Hippocampal formation (tissue), 2 donors: Measurements from ENCODE around the gene AMBRA1.

Experiments
- DNase-seq, 2 donors: peaks; one replicate each; lab custom pipeline; 2025; lab: John Stamatoyannopoulos, UW

AMBRA1 gene

GRCh38 chr11:46593550-46594373 is at the start of gene AMBRA1:
AMBRA1 (minus strand) TSS chr11:46594023; CDS start chr11:46548380, 45,643 bp downstream.
- DNase-seq: peak; percentile 80 to 90

GRCh38 chr11:46643531-46643930 is 49.7 kb upstream of the AMBRA1 start:
- no peak for DNase-seq

- no peak for DNase-seq
These were observed 49.0 kb upstream of the AMBRA1 start for GRCh38 chr11:46642627-46643335.

- no peak for DNase-seq
These were observed 47.8 kb upstream of the AMBRA1 start for GRCh38 chr11:46641639-46642038.

- no peak for DNase-seq
These were observed 46.4 kb upstream of the AMBRA1 start for GRCh38 chr11:46640036-46640788.

- no peak for DNase-seq
These were observed 45.5 kb upstream of the AMBRA1 start for GRCh38 chr11:46639197-46639839.

- peak; percentile 20 to 57 for DNase-seq
These were observed 43.7 kb upstream of the AMBRA1 start for GRCh38 chr11:46637546-46637945.

- no peak for DNase-seq
These were observed 41.8 kb upstream of the AMBRA1 start for GRCh38 chr11:46635557-46636139.

- no peak for DNase-seq
These were observed 39.7 kb upstream of the AMBRA1 start for GRCh38 chr11:46633291-46634217.

GRCh38 chr11:46632502-46632901 is 38.7 kb upstream of the AMBRA1 start:
- DNase-seq: no peak

GRCh38 chr11:46631676-46632075 is 37.9 kb upstream of the AMBRA1 start:
- DNase-seq: no peak

- no peak for DNase-seq
These were observed 36.4 kb upstream of the AMBRA1 start for GRCh38 chr11:46630237-46630636.

- no peak for DNase-seq
These were observed 35.1 kb upstream of the AMBRA1 start for GRCh38 chr11:46628961-46629360.

- no peak for DNase-seq
These were observed 31.6 kb upstream of the AMBRA1 start for GRCh38 chr11:46625406-46625805.

GRCh38 chr11:46618837-46619236 is 25.0 kb upstream of the AMBRA1 start:
- DNase-seq: no peak

GRCh38 chr11:46617972-46618314 is 24.1 kb upstream of the AMBRA1 start:
- DNase-seq: no peak

- DNase-seq: peak; percentile 80 to 92
These were observed 23.5 kb upstream of the AMBRA1 start, which contains the start of the genes ATG13 and HARBI1 for GRCh38 chr11:46617134-46617971. ATG13 (plus strand) TSS chr11:46617553; CDS start chr11:46644292, 26,739 bp downstream. HARBI1 (minus strand) TSS chr11:46617227; CDS start chr11:46616237, 990 bp downstream.

- no peak for DNase-seq
These were observed 22.8 kb upstream of the AMBRA1 start for GRCh38 chr11:46616551-46617133.

GRCh38 chr11:46615756-46616155 is 21.9 kb upstream of the AMBRA1 start:
- DNase-seq: no peak
